Panc1 (cell line): ENCODE data around the gene CHRDL1. TPM values are rescaled to one million over a fixed set of nuclear protein-coding genes. Genes with fewer than 3 reads are reported as not detected.

Experiments used
- ATAC-seq: fragments of 200-7000 bp; cut with Tn5 transposase; 2 replicates; pipeline ENCODE4 v1.9.1; 2020; ENCODE audit warnings: mild to moderate bottlenecking, moderate library complexity
- BruUV-seq: library from RNA; stranded (reverse); fragments of 400-500 nt; replicated peaks from 2 replicates; lab custom pipeline; 2021; lab: Mats Ljungman, UMichigan
- CTCF ChIA-PET: fragments of 300-600 bp; sonication (Branson Sonifier 250); formaldehyde crosslinking; loops from one replicate; lab custom pipeline; 2022; ENCODE audit warnings: antibody characterized with exemption; lab: Charles Lee
- POLR2A ChIA-PET: fragments of 300-600 bp; sonication (Branson Sonifier 250); formaldehyde crosslinking; loops from one replicate; lab custom pipeline; 2022; ENCODE audit warnings: antibody characterized with exemption; lab: Charles Lee
- DNase-seq: peaks from one replicate; pipeline ENCODE4 v3.0.0-alpha.2; 2010; ENCODE audit warnings: low read depth, low spot score
- H3K27ac ChIP-seq: 2 replicates; pipeline ENCODE4 v1.5.1; 2011; ENCODE audit warnings: mild to moderate bottlenecking, low read length, inconsistent platforms
- H3K27me3 ChIP-seq: fragments of 200-500 bp; sonication (Bioruptor generic); 2 replicates; pipeline ENCODE4 v1.6.0; 2014; ENCODE audit warnings: low read length, inconsistent platforms; ENCODE audit not compliant: control insufficient read depth, insufficient read depth
- H3K36me3 ChIP-seq: fragments of 200-500 bp; sonication (Bioruptor generic); 2 replicates; pipeline ENCODE4 v1.5.1; 2014; ENCODE audit warnings: inconsistent platforms, mild to moderate bottlenecking, low read length, moderate library complexity; ENCODE audit not compliant: control insufficient read depth, insufficient read depth
- H3K4me1 ChIP-seq: 2 replicates; pipeline ENCODE4 v1.5.1; 2011; ENCODE audit warnings: inconsistent platforms, mild to moderate bottlenecking, low read length, moderate library complexity; ENCODE audit not compliant: control insufficient read depth, insufficient read depth
- H3K4me3 ChIP-seq, 2 experiments: 2 replicates each; pipeline ENCODE4 v1.5.1; 2011 to 2012; ENCODE audit warnings: low read depth in 2 of 2, low read length in 2 of 2, mild to moderate bottlenecking in 2 of 2, inconsistent platforms in 1 of 2, moderate library complexity in 1 of 2
- H3K9me3 ChIP-seq: fragments of 200-500 bp; sonication (Bioruptor generic); 2 replicates; pipeline ENCODE4 v1.5.1; 2014; ENCODE audit warnings: low read depth, mild to moderate bottlenecking, inconsistent platforms, low read length, moderate library complexity; ENCODE audit not compliant: control insufficient read depth, insufficient read depth
- CTCF ChIP-seq: fragments of 450-650 bp; IDR thresholded peaks from 2 replicates; pipeline ENCODE4 v1.5.1; 2017; ENCODE audit warnings: mild to moderate bottlenecking
- POLR2AphosphoS5 ChIP-seq: IDR thresholded peaks from 2 replicates; pipeline ENCODE4 v1.6.1; 2012; ENCODE audit warnings: mild to moderate bottlenecking, low read depth, low read length, moderate library complexity
- SIN3A ChIP-seq: IDR thresholded peaks from 2 replicates; pipeline ENCODE4 v1.6.1; 2012; ENCODE audit warnings: low read depth, mild to moderate bottlenecking, low read length, moderate library complexity, borderline replicate concordance; ENCODE audit not compliant: insufficient read depth
- TCF7L2 ChIP-seq: IDR thresholded peaks from 2 replicates; pipeline ENCODE4 v1.6.1; 2011; ENCODE audit warnings: mild to moderate bottlenecking, low read depth, low read length, inconsistent platforms
- in situ Hi-C: cut with HindIII; loops from 2 replicates; pipeline ENCODE4 v1.10.0; 2016; ENCODE audit warnings: low sequenced_read_pairs, low pct_unique_long_range_greater_than_20kb
- intact Hi-C: fragments of 100-400 bp; cut with micrococcal nuclease; formaldehyde crosslinking; loops from one replicate; pipeline ENCODE4 v1.10.0; 2022; ENCODE audit not compliant: unreplicated experiment
- total RNA-seq: library from RNA; stranded (reverse); gene quantifications from one replicate; pipeline ENCODE4 v1.2.1, GENCODE V29; 2021; ENCODE audit not compliant: unreplicated experiment
- TF ChIP-seq, protein P1 (sequence below), 2 experiments: IDR thresholded peaks; 2 replicates each; pipeline ENCODE4 v1.6.1; 2011 to 2012; ENCODE audit warnings: low read depth in 2 of 2, control low read depth in 1 of 2, low read length in 1 of 2, mild to moderate bottlenecking in 1 of 2, moderate library complexity in 1 of 2; ENCODE audit not compliant: insufficient read depth in 1 of 2

CHRDL1 gene
- total RNA-seq, 1 experiment from 2014 or later: 0.08 TPM

DNA sequence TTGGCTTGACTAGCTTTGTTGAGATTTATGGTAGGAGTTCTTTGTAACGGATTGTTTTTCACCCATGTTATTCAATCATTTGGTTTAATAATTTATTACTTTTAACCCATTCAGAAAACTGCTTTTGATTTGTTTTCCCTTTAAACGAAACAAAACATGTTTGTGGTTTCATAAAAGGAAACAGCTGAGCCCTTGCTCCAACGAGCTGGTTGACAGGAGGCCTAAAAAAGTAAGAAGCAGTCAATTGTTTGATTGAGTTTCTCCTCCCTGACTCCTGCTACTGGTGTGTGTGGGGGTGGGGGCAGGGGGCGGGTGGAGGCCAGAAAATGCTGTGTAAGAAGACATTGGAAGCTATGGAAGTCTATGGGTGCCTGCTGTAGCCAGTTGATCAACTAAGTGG is 102.8 kb downstream of the CHRDL1 start:
- ChIA-PET POLR2A (no interaction called here), CTCF (no interaction called here)
- intact Hi-C loops: no loop called here
- TF ChIP-seq POLR2AphosphoS5: no peak
- TF ChIP-seq TCF7L2: no peak
- no peak for TF ChIP-seq CTCF
- no peak for TF ChIP-seq SIN3A
- TF ChIP-seq, protein P1, sequence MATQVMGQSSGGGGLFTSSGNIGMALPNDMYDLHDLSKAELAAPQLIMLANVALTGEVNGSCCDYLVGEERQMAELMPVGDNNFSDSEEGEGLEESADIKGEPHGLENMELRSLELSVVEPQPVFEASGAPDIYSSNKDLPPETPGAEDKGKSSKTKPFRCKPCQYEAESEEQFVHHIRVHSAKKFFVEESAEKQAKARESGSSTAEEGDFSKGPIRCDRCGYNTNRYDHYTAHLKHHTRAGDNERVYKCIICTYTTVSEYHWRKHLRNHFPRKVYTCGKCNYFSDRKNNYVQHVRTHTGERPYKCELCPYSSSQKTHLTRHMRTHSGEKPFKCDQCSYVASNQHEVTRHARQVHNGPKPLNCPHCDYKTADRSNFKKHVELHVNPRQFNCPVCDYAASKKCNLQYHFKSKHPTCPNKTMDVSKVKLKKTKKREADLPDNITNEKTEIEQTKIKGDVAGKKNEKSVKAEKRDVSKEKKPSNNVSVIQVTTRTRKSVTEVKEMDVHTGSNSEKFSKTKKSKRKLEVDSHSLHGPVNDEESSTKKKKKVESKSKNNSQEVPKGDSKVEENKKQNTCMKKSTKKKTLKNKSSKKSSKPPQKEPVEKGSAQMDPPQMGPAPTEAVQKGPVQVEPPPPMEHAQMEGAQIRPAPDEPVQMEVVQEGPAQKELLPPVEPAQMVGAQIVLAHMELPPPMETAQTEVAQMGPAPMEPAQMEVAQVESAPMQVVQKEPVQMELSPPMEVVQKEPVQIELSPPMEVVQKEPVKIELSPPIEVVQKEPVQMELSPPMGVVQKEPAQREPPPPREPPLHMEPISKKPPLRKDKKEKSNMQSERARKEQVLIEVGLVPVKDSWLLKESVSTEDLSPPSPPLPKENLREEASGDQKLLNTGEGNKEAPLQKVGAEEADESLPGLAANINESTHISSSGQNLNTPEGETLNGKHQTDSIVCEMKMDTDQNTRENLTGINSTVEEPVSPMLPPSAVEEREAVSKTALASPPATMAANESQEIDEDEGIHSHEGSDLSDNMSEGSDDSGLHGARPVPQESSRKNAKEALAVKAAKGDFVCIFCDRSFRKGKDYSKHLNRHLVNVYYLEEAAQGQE (IDR thresholded peaks at IDR 0.05; ENCODE audit: insufficient read depth in 1 of 2, low read depth in 2 of 2, low read length in 1 of 2): no peak
- no peak overlapping the region for H3K4me3 ChIP-seq
- in situ Hi-C loops: no loop called here
- H3K4me1 ChIP-seq: no peaks in the 10 kb centered on the region
- no peaks in the 10 kb centered on the region for H3K9me3 ChIP-seq
- no TSS peak for BruUV-seq
- no peak for DNase-seq
- no peak overlapping the region for H3K27ac ChIP-seq
- no peak for ATAC-seq
- H3K36me3 ChIP-seq: no peaks in the 10 kb centered on the region
- H3K27me3 ChIP-seq: no peaks in the 10 kb centered on the region

DNA sequence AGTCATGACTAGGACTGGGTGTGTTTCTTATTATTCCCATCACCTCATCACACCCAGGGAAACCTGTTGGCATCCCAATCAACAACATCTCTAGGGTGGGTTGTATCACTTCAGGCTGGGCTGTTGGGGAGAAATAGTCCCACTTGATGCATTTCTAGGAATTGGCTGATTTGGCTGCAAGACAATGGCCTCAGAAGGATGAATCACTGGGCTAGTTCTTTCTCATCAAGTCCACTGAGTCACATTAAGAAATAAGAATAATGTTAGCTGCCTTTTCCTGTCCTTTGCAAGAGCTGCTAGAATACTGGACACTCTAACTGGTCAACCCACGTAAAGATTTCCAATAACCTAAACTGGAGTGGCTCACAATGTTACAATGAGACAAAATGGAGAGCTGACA is 104.2 kb downstream of the CHRDL1 start:
- intact Hi-C loops: no loop called here
- no peak overlapping the region for H3K27ac ChIP-seq
- no peaks in the 10 kb centered on the region for H3K36me3 ChIP-seq
- H3K27me3 ChIP-seq: no peaks in the 10 kb centered on the region
- in situ Hi-C loops: no loop called here
- TF ChIP-seq SIN3A: no peak
- no peaks in the 10 kb centered on the region for H3K9me3 ChIP-seq
- H3K4me3 ChIP-seq: no peak overlapping the region
- ChIA-PET POLR2A (no interaction called here), CTCF (no interaction called here)
- DNase-seq (no peak), ATAC-seq (no peak)
- H3K4me1 ChIP-seq: no peaks in the 10 kb centered on the region
- no TSS peak for BruUV-seq

GRCh38 chrX:110684653-110685052 is 111.0 kb downstream of the CHRDL1 start:
- CTCF ChIA-PET: no interaction called here
- Histone ChIP-seq H3K27ac (no peak overlapping the region), H3K27me3 (no peaks in the 10 kb centered on the region), H3K4me1 (no peaks in the 10 kb centered on the region), H3K9me3 (no peaks in the 10 kb centered on the region), H3K4me3 (no peak overlapping the region), H3K36me3 (no peaks in the 10 kb centered on the region)
- intact Hi-C loops (no loop called here), in situ Hi-C loops (no loop called here)
- no TSS peak for BruUV-seq
- ATAC-seq (no peak), DNase-seq (no peak)
- TF ChIP-seq POLR2AphosphoS5: no peak
- TF ChIP-seq SIN3A: no peak
- no peak for TF ChIP-seq CTCF
- TF ChIP-seq TCF7L2: no peak
- TF ChIP-seq, protein P1 (IDR thresholded peaks at IDR 0.05; ENCODE audit: insufficient read depth in 1 of 2, low read depth in 2 of 2, low read length in 1 of 2): no peak
- POLR2A ChIA-PET: no interaction called here
